HG03175 (cell line): ENCODE measurements around the gene TMEM128.
"Not testable (repeated sequence)": the region's sequence is repeated elsewhere in the genome, so short reads cannot be mapped to it uniquely, and the experiment has no call there.

Experiments used
- ATAC-seq: cut with Tn5 transposase; IDR thresholded peaks from one replicate; pipeline ENCODE4 v1.9.1; 2021; ENCODE audit warnings: mild to moderate bottlenecking, moderate library complexity; ENCODE audit not compliant: unreplicated experiment

The TMEM128 gene

GRCh38 chr4:4256799-4257198 lies 8.8 kb upstream of the TMEM128 start:
- no peak for ATAC-seq

- no peak for ATAC-seq
Measured at GRCh38 chr4:4254666-4255065, 6.6 kb upstream of the TMEM128 start.

GRCh38 chr4:4254199-4254598 lies 6.2 kb upstream of the TMEM128 start:
- no peak for ATAC-seq

GRCh38 chr4:4249866-4250265 lies 1.8 kb upstream of the TMEM128 start:
- ATAC-seq: no peak

GRCh38 chr4:4249342-4249741 lies 1.3 kb upstream of the TMEM128 start:
- not testable (repeated sequence) for ATAC-seq

GRCh38 chr4:4248885-4249203 lies 821 bp upstream of the TMEM128 start:
- no peak for ATAC-seq

- peak; percentile 6 for ATAC-seq
Measured at GRCh38 chr4:4247696-4248028, 361 bp downstream of the TMEM128 start.

- ATAC-seq: no peak
Measured at GRCh38 chr4:4245172-4245571, 2.9 kb downstream of the TMEM128 start.

GRCh38 chr4:4239551-4239950 lies 8.5 kb downstream of the TMEM128 start:
- not testable (repeated sequence) for ATAC-seq

GRCh38 chr4:4233610-4234009 lies 14.4 kb downstream of the TMEM128 start:
- ATAC-seq: no peak

GRCh38 chr4:4228356-4228668 lies 19.7 kb downstream of the TMEM128 start:
- no peak for ATAC-seq

- no peak for ATAC-seq
Measured at GRCh38 chr4:4227510-4228355, 20.3 kb downstream of the TMEM128 start.

- ATAC-seq: no peak
Measured at GRCh38 chr4:4226606-4227438, 21.2 kb downstream of the TMEM128 start, which contains the start of gene OTOP1. TSS of gene OTOP1 (minus strand) at chr4:4226929. CDS start at chr4:4226864, 65 bp downstream.

- ATAC-seq: no peak
Measured at GRCh38 chr4:4225915-4226605, 22.0 kb downstream of the TMEM128 start.

- no peak for ATAC-seq
Measured at GRCh38 chr4:4217113-4217512, 30.9 kb downstream of the TMEM128 start.

GRCh38 chr4:4216648-4217047 lies 31.4 kb downstream of the TMEM128 start:
- ATAC-seq: no peak

- ATAC-seq: not testable (repeated sequence)
Measured at GRCh38 chr4:4213674-4214073, 34.3 kb downstream of the TMEM128 start.

- ATAC-seq: no peak
Measured at GRCh38 chr4:4206204-4206603, 41.8 kb downstream of the TMEM128 start.

- ATAC-seq: no peak
Measured at GRCh38 chr4:4204401-4204745, 43.6 kb downstream of the TMEM128 start.

GRCh38 chr4:4203688-4204400 lies 44.2 kb downstream of the TMEM128 start:
- no peak for ATAC-seq

- ATAC-seq: no peak
Measured at GRCh38 chr4:4202510-4202909, 45.5 kb downstream of the TMEM128 start.
